GM19193 (cell line): ENCODE results near the gene SH2D4B.

Experiments used
- POLR2A ChIP-seq: IDR thresholded peaks from 4 replicates; pipeline ENCODE4 v1.6.1; 2011; ENCODE audit not compliant: insufficient read depth, insufficient read length; ENCODE audit errors: extremely low read depth

Gene SH2D4B

GRCh38 chr10:80515941-80516340, 21.8 kb upstream of the SH2D4B start:
- TF ChIP-seq POLR2A: no peak

GRCh38 chr10:80516506-80517075, 21.1 kb upstream of the SH2D4B start:
- TF ChIP-seq POLR2A: no peak

DNA sequence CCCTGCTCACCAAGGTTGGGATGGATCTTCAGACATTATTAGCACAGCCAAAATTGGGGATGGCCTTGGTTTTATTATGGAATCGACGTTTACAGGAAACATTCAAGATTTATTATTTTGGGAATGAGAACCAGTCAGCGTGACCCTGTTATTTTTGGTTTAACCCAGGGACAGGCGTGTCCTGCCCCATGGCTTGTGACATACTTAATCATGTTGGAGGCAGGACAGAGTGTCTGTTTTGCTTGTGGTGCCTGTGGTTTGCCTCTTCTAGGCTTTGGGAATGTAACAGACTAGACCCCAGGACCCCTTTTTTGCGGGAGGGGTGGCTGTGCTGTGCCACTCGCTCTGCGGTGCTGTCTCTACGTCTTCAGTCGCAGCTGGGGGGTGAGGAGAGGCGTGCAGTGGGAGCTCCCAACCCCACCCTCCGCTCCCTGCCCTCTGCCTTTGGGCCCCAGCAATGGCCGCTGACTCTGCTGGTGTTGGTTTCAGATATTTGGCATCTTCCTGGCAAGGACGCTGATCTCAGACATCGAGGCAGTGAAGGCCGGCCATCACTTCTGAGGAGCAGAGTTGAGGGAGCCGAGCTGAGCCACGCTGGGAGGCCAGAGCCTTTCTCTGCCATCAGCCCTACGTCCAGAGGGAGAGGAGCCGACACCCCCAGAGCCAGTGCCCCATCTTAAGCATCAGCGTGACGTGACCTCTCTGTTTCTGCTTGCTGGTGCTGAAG, 20.1 kb upstream of the SH2D4B start:
- no peak for TF ChIP-seq POLR2A

GRCh38 chr10:80518143-80518806, 19.4 kb upstream of the SH2D4B start:
- TF ChIP-seq POLR2A: no peak

- no peak for TF ChIP-seq POLR2A
Observed at GRCh38 chr10:80518807-80519360, 18.8 kb upstream of the SH2D4B start.

DNA sequence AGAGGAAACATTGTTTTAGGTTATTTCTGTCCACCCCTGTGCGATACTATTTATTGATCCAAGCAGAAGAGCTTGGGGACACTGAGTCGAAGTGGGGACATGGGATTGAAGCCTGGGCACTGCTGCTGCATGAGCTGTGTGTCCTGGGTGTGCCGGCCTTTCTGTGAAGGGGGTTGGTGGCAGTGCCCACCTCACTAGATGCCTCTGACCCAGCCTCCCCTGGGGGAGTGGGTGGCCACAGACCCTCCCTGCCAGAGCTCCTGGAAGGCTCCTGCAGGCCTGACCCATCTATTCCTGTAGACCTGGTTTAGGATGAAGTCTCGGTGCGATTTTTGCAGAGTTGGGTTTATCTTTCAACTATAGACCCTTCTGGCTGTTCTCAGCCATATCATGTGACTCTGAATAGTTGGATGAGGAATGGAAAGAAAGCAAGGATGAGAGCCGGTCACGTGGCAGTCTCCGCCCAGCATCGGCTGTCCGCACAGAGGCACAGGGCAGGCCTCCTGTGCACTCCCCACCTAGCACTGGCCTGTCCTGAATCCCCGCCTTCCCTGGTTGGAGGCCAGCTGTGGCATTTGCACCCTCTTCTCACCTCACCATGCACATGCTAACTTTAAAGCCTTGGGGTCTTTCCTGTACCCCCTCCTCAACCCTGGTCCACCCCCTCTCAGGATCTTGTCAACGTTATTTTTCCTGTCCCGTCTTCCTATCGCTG, 17.6 kb upstream of the SH2D4B start:
- no peak for TF ChIP-seq POLR2A

- no peak for TF ChIP-seq POLR2A
Observed at GRCh38 chr10:80520661-80521470, 16.8 kb upstream of the SH2D4B start.

GRCh38 chr10:80522756-80523363, 14.8 kb upstream of the SH2D4B start:
- no peak for TF ChIP-seq POLR2A

DNA sequence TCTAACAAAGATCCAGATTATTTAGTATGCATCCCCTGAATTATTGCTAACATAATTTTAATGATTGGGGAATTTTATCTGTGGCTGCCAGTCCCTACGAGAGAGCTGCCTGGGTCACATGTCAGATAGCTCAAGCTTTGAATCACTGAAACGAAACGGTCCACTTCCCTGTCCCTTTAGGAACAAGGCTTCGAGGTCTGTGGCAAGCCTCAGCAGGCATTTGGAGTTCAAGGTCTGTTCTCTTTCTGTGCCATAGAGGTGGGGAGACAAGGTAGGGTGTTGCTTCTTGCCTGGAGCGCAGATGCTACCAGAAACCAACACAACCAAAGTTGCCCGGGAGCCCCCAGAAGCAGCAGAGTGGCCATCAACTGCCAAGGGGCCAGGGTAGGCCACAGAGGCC, 13.9 kb upstream of the SH2D4B start:
- no peak for TF ChIP-seq POLR2A

DNA sequence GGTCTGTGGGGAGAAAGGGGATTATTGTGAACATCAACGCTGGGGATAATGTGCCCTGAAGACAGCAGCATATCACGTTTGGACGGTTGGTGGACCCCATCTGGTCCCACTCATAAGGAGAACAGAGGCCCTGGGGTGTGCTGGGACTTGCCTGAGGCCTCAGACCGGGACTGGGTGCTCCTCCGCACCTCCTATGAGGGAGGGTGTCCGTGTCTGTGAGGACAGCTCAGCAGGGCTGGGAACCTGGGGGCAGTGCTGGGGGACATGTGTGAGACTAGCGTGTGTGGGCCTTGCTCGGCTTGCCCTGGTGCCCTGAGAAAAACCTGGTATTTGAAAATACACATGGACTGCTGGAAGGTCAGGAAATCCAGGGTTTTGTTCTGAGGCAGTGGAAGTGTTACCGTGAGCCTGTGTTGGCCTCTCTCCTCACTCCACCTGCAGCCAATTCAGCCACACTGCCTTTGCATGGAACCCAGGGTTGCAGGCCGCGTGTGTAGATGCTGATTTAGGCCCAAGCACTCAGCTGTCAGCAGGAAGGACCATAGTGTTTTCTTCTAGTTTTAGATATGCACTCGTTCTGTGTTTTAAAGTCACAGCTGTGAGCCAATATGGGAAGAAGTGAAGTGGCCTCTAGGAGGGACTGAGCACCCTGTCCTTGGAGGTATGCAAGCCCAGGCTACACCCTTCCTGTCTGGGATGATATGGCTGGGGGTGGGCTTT, 13.4 kb upstream of the SH2D4B start:
- no peak for TF ChIP-seq POLR2A

DNA sequence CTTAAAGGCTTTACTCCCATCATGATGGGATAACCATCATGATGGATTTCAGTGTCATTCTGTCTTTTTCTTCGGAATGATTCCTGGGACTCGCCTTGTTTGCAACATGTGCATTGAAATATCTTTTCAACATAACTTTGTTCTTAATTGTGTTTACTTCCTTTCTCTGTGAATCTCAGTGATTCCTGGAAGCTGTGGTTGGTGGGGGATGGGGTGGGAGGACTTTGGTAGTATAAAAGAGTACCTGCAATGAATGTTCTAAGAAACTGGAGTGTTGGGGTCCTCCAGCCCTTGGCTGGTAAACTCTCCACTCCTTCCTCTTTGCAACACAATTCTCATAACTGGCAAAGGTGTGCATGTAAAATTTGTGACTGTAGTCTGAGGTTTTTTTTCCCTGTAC, 11.5 kb upstream of the SH2D4B start:
- no peak for TF ChIP-seq POLR2A

DNA sequence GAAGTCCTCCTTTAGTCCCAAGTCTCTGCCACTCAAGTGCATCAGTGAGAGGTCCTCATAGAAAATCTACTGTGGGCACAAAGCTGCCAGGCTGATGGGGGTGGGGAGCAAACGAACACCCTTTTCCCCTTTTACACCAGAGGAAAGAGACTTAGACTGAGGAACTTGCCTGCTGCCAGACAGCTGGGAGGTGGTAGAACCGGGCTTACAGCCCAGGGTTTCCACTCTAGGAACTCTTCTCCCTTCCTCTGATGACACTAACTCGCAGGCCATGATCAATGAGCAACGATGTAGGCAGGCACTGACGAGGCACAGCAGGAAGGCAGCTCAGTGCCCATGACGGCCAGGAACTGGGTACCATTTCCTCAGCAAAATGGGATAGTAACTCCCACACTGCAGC, 11.0 kb upstream of the SH2D4B start:
- no peak for TF ChIP-seq POLR2A

DNA sequence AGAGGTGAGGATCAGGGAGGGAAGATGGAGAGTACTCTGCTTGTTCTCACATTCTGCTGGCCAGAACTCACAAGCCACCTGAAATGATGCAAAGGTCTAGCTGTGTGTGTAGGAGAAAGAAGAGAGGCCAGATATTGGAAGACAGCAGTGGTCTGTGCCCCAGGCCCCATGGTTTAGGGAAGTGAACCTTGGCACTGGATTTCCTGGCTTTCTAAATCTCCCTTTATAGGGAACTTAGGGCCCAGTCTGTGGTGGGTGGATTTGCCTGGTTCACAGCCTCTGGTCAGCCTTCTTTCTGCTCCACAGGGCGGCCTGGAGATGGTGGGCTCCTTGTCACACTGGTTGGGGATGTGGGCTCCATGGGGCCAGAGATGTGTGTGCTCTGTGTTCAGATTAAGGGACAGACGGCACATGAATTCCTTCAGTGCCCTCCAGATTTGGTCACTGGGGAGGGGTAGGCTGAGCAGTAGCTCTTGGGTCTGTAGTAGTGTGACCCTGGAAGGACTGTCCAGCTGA, 9.5 kb upstream of the SH2D4B start:
- TF ChIP-seq POLR2A: no peak
